ENCODE results near the gene LRRC31. TPM values are rescaled to one million over a fixed set of nuclear protein-coding genes. Genes with fewer than 3 reads are reported as not detected.

The LRRC31 gene
- total RNA-seq, 1 donor = not detected

DNA sequence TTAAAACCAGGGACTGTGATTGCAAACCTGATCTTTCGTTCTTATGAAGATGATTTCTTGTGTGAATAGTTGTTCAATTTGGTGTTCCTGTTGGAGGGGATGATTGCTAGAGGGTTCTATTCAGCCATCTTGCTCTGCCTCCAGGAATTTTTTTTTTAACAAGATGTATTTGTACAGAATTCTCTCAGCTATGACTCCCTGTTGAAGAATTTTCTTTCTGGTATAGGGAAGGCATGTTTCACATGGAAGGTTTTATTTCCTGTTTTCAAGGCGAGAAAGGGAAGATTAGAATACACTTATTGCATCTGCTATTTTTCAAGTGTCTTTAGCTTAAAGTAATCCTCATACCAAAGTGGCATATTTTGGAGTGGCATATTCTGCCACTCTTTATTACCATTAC is 51.4 kb downstream of the LRRC31 start:
- Histone ChIP-seq H3K4me1 (ENCODE audit: insufficient read depth, low read length) (peaks cover 7% of the 10 kb centered on the region), H3K27me3 (ENCODE audit: insufficient read depth, low read length) (no peaks in the 10 kb centered on the region), H4K20me1 (ENCODE audit: insufficient read depth, low read length) (no peaks in the 10 kb centered on the region), H3K4me2 (ENCODE audit: insufficient read depth, low read length) (peak overlapping the region; percentile 31), H3K27ac (ENCODE audit: low read depth, low read length) (peak overlapping the region; percentile 13), H3K9me3 (ENCODE audit: low read depth, low read length) (peaks cover 1% of the 10 kb centered on the region), H3K4me3 (ENCODE audit: insufficient read depth, low read length) (no peak overlapping the region), H3K36me3 (ENCODE audit: insufficient read depth, low read length) (no peaks in the 10 kb centered on the region), H3K79me2 (ENCODE audit: insufficient read depth, low read length) (no peaks in the 10 kb centered on the region), H2AFZ (ENCODE audit: low read length) (peak overlapping the region; percentile 86)
- peak; percentile 41 for DNase-seq (ENCODE audit: insufficient read length, low spot score, missing footprints)
- TF ChIP-seq, protein P1, sequence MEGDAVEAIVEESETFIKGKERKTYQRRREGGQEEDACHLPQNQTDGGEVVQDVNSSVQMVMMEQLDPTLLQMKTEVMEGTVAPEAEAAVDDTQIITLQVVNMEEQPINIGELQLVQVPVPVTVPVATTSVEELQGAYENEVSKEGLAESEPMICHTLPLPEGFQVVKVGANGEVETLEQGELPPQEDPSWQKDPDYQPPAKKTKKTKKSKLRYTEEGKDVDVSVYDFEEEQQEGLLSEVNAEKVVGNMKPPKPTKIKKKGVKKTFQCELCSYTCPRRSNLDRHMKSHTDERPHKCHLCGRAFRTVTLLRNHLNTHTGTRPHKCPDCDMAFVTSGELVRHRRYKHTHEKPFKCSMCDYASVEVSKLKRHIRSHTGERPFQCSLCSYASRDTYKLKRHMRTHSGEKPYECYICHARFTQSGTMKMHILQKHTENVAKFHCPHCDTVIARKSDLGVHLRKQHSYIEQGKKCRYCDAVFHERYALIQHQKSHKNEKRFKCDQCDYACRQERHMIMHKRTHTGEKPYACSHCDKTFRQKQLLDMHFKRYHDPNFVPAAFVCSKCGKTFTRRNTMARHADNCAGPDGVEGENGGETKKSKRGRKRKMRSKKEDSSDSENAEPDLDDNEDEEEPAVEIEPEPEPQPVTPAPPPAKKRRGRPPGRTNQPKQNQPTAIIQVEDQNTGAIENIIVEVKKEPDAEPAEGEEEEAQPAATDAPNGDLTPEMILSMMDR (IDR thresholded peaks at IDR 0.05; ENCODE audit: extremely low read depth, low read depth, low read length) = no peak

DNA sequence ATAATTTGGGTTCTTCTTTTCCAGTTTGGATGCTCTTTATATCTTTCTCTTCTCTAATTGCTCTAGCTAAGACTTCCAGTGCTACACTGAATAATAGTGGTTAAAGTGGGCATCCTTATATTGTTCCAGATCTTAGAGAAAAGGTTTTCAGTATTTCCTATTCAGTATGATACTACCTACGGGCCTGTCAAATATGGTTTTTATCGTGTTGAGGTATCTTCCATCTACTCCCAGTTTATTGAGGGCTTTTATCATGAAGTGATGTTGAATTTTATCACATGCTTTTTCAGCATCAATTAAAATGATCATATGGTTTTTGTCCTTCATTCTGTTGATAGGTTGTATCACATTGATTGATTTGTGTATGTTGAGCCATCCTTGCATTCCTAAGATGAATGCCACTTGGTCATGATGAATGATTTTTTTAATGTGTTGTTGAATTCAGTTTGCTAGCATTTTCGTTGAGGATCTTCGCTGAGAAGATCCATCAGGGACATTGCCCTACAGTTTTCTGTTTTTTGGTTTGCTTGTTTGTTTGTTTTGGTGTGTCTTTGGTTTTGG is 54.1 kb downstream of the LRRC31 start:
- H4K20me1 ChIP-seq (ENCODE audit: insufficient read depth, low read length) = no peaks in the 10 kb centered on the region
- no peak overlapping the region for H3K4me2 ChIP-seq (ENCODE audit: insufficient read depth, low read length)
- H3K79me2 ChIP-seq (ENCODE audit: insufficient read depth, low read length) = no peaks in the 10 kb centered on the region
- TF ChIP-seq, protein P1 (IDR thresholded peaks at IDR 0.05; ENCODE audit: extremely low read depth, low read depth, low read length) = no peak
- no peaks in the 10 kb centered on the region for H3K36me3 ChIP-seq (ENCODE audit: insufficient read depth, low read length)
- no peak for DNase-seq (ENCODE audit: insufficient read length, low spot score, missing footprints)
- H3K4me3 ChIP-seq (ENCODE audit: insufficient read depth, low read length) = no peak overlapping the region
- H3K27me3 ChIP-seq (ENCODE audit: insufficient read depth, low read length) = no peaks in the 10 kb centered on the region
- peaks cover 1% of the 10 kb centered on the region for H3K9me3 ChIP-seq (ENCODE audit: low read depth, low read length)
- no peak overlapping the region for H2AFZ ChIP-seq (ENCODE audit: low read length)
- no peak overlapping the region for H3K27ac ChIP-seq (ENCODE audit: low read depth, low read length)
- H3K4me1 ChIP-seq (ENCODE audit: insufficient read depth, low read length) = peaks cover 20% of the 10 kb centered on the region

DNA sequence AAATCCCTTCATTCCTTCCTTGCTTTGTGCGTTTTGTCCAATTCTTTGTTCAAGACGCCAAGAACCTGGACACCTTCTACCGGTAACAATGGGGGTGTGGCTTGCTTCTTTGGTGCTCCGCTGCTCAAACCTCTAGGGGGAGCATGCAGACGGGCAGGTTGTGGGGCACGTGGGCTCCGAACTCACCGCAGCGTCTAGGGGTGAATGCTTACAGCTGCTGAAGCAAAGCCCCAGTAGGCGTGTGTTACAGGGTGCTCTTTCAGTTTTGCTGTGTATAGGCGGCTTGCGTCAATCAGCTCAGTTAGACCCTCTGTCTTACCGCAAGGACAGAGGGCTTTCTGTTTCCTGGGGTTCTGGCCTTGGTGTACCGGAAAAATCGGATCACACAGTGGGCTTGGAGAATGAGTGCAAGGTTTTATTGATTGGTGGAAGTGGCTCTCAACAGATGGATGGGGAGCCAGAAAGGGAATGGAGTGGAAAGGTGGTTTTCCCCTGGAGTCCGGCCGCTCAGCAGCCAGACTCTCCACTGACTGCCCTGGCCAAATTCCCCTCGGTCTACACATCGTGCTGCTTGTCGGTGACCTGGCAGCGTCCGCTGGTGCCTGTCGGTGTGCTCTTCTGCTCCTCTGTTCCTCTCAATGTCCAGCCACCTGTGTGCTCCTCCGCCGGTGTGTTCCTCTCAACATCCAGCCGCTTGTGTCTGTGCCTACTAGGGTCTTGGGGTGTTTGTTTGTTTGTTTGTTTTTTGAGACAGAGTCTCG is 55.8 kb downstream of the LRRC31 start:
- Histone ChIP-seq H3K27ac (ENCODE audit: low read depth, low read length) (no peak overlapping the region), H4K20me1 (ENCODE audit: insufficient read depth, low read length) (no peaks in the 10 kb centered on the region), H2AFZ (ENCODE audit: low read length) (peak overlapping the region; percentile 98), H3K79me2 (ENCODE audit: insufficient read depth, low read length) (no peaks in the 10 kb centered on the region), H3K27me3 (ENCODE audit: insufficient read depth, low read length) (no peaks in the 10 kb centered on the region), H3K4me3 (ENCODE audit: insufficient read depth, low read length) (peak overlapping the region; percentile 78), H3K36me3 (ENCODE audit: insufficient read depth, low read length) (no peaks in the 10 kb centered on the region), H3K4me1 (ENCODE audit: insufficient read depth, low read length) (peaks cover 20% of the 10 kb centered on the region), H3K9me3 (ENCODE audit: low read depth, low read length) (peaks cover 1% of the 10 kb centered on the region), H3K4me2 (ENCODE audit: insufficient read depth, low read length) (peak overlapping the region; percentile 85)
- DNase-seq (ENCODE audit: insufficient read length, low spot score, missing footprints) = no peak
- TF ChIP-seq, protein P1 (IDR thresholded peaks at IDR 0.05; ENCODE audit: extremely low read depth, low read depth, low read length) = peak; percentile 34

DNA sequence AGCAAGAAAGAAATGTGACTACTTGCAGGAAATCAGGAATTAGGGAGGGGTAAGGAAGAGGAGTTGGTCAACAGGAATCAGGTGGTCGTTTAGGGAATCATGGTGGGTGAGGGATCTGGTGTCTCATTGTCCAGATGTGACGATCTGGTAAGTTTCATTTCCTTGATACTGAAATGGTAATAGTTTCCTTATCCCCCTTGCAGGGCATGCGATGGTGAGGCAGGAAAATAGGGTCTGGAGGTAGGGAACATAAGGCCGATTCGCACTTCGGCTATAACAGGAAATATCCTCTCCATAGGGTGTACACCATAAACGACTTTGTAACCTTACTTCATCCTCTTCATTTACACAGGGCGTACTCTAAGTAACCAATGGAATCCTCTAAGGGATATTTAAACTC is 56.5 kb downstream of the LRRC31 start:
- H3K79me2 ChIP-seq (ENCODE audit: insufficient read depth, low read length) = no peaks in the 10 kb centered on the region
- peak overlapping the region; percentile 78 for H3K4me3 ChIP-seq (ENCODE audit: insufficient read depth, low read length)
- no peak for DNase-seq (ENCODE audit: insufficient read length, low spot score, missing footprints)
- H2AFZ ChIP-seq (ENCODE audit: low read length) = peak overlapping the region; percentile 98
- H3K4me1 ChIP-seq (ENCODE audit: insufficient read depth, low read length) = peaks cover 20% of the 10 kb centered on the region
- TF ChIP-seq, protein P1 (IDR thresholded peaks at IDR 0.05; ENCODE audit: extremely low read depth, low read depth, low read length) = no peak
- H3K27ac ChIP-seq (ENCODE audit: low read depth, low read length) = no peak overlapping the region
- no peaks in the 10 kb centered on the region for H3K36me3 ChIP-seq (ENCODE audit: insufficient read depth, low read length)
- H3K9me3 ChIP-seq (ENCODE audit: low read depth, low read length) = peaks cover 1% of the 10 kb centered on the region
- peak overlapping the region; percentile 85 for H3K4me2 ChIP-seq (ENCODE audit: insufficient read depth, low read length)
- H3K27me3 ChIP-seq (ENCODE audit: insufficient read depth, low read length) = no peaks in the 10 kb centered on the region
- no peaks in the 10 kb centered on the region for H4K20me1 ChIP-seq (ENCODE audit: insufficient read depth, low read length)
